Measurements from ENCODE around the gene IMP4. TPM values are rescaled to one million over a fixed set of nuclear protein-coding genes. Genes with fewer than 3 reads are reported as not detected.

Gene IMP4
- total RNA-seq, 4 donors from 2014 or later: 72.6 to 207 (median 93.3) TPM

GRCh38 chr2:130381145-130381544, 38.4 kb downstream of the IMP4 start:
- peaks cover 0 to 10% (median 0%) of the 10 kb centered on the region in 4 donors for H3K4me1 ChIP-seq
- no peaks in the 10 kb centered on the region for H3K9me3 ChIP-seq
- TF ChIP-seq POLR2A (IDR thresholded peaks at IDR 0.05): no peak
- TF ChIP-seq EP300 (IDR thresholded peaks at IDR 0.05): no peak
- TF ChIP-seq CTCF (IDR thresholded peaks at IDR 0.05): no peak
- H3K27ac ChIP-seq: no peak overlapping the region
- no peak overlapping the region for H3K4me3 ChIP-seq
- DNase-seq (ENCODE audit: low spot score in 2 of 2): no peak
- no peaks in the 10 kb centered on the region for H3K27me3 ChIP-seq
- WGBS, 2 donors: 79 to 91% methylated on average over 3 to 4 of the region's 4 CpGs
- H3K36me3 ChIP-seq: peaks cover 0 to 32% (median 0%) of the 10 kb centered on the region in 3 donors

DNA sequence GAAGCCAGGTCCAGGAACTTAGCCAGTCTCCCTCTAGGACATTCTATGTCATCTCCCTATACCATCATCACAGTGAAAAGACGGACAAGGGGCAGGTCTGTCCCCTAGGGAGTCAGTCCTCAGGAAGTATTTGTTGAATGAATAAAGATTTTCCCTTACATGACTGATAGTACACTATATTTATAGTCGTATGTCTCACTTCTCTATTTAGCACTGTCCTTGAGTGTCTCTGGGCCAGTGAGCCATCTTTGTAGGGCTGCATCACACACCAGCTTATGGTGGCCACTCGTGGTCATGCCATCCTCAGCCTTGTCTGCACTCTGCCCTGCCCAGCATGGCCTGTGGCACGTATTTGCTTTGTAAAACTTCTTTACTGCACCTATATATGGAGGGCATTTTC, 38.9 kb downstream of the IMP4 start:
- H3K36me3 ChIP-seq: peaks cover 0 to 28% (median 0%) of the 10 kb centered on the region in 3 donors
- TF ChIP-seq POLR2A (IDR thresholded peaks at IDR 0.05) (no peak), CTCF (IDR thresholded peaks at IDR 0.05) (no peak), EP300 (IDR thresholded peaks at IDR 0.05) (no peak)
- H3K27me3 ChIP-seq: no peaks in the 10 kb centered on the region
- no peak overlapping the region for H3K27ac ChIP-seq
- no peak for DNase-seq (ENCODE audit: low spot score in 2 of 2)
- WGBS, 2 donors: 86 to 89% methylated on average over 4 of the region's 4 CpGs
- H3K4me1 ChIP-seq: peaks cover 0 to 12% (median 4%) of the 10 kb centered on the region in 4 donors
- H3K4me3 ChIP-seq: no peak overlapping the region
- no peaks in the 10 kb centered on the region for H3K9me3 ChIP-seq

DNA sequence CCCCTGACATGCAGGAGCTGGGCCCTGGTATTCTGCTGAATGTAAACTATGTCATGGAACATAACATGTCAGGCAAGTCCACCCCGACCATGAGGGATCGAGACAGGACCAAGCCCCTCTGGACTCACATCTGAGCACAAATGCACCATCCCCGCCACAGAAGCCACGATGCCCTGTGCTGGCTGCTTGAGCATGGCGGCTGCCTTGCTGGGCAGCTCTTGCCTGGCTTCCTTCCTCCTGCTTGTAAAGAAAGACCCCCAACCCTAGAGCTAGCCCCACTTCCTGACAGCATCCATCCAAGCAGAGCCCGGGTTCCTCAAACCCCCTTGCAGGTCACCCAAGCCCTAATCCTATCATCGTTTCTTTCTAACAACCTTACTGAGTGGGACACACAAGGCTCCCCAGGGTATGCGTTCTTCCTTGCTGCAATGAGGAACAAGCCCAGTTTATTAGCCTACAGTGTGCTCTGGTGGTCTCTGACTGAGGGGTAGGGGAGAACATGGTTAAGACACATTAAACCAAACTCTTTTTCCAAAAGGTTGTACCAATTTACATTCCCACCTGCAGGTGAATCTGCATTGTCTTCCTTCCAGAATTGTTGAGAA, 39.7 kb downstream of the IMP4 start:
- H3K4me3 ChIP-seq: no peak overlapping the region
- H3K27ac ChIP-seq: no peak overlapping the region
- H3K9me3 ChIP-seq: no peaks in the 10 kb centered on the region
- no peak for TF ChIP-seq EP300 (IDR thresholded peaks at IDR 0.05)
- no peak for TF ChIP-seq CTCF (IDR thresholded peaks at IDR 0.05)
- no peak for TF ChIP-seq POLR2A (IDR thresholded peaks at IDR 0.05)
- no peaks in the 10 kb centered on the region for H3K27me3 ChIP-seq
- peaks cover 0 to 24% (median 0%) of the 10 kb centered on the region in 3 donors for H3K36me3 ChIP-seq
- DNase-seq (ENCODE audit: low spot score in 2 of 2): no peak
- WGBS, 2 donors: 98 to 99% methylated on average over 6 to 8 of the region's 8 CpGs
- H3K4me1 ChIP-seq: peaks cover 0 to 17% (median 12%) of the 10 kb centered on the region in 4 donors

- Histone ChIP-seq H3K4me3 (no peak overlapping the region), H3K27ac (peak overlapping the region in 1 of 4 donors; percentile 25), H3K36me3 (peaks cover 0 to 9% (median 0%) of the 10 kb centered on the region in 3 donors), H3K27me3 (no peaks in the 10 kb centered on the region), H3K9me3 (no peaks in the 10 kb centered on the region), H3K4me1 (peaks cover 0 to 39% (median 23%) of the 10 kb centered on the region in 4 donors)
- no peak for DNase-seq (ENCODE audit: low spot score in 2 of 2)
- TF ChIP-seq CTCF (IDR thresholded peaks at IDR 0.05) (no peak), POLR2A (IDR thresholded peaks at IDR 0.05) (no peak), EP300 (IDR thresholded peaks at IDR 0.05) (no peak)
- WGBS, 2 donors: 81 to 92% methylated on average over 3 of the region's 3 CpGs
Measured at GRCh38 chr2:130385709-130386108, 43.0 kb downstream of the IMP4 start.

DNA sequence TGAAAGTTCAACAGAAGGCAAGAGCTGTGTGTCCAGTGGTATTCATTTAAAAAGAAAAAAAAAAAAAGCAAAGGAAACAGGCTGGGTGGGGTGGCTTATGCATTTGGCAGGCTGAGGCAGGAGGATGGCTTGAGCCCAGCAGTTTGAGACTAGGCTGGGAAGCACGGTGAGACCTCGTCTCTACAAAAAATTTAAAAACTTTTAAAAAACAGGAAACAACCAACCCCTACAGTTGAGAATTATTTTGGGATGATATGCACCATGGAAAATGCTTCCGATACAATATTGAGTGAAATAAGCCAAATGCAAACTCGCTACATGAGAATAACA, 44.3 kb downstream of the IMP4 start:
- no peak for DNase-seq (ENCODE audit: low spot score in 2 of 2)
- H3K36me3 ChIP-seq: peaks cover 0 to 5% (median 0%) of the 10 kb centered on the region in 3 donors
- TF ChIP-seq POLR2A (IDR thresholded peaks at IDR 0.05) (no peak), EP300 (IDR thresholded peaks at IDR 0.05) (no peak), CTCF (IDR thresholded peaks at IDR 0.05) (no peak)
- no peak overlapping the region for H3K4me3 ChIP-seq
- H3K27me3 ChIP-seq: no peaks in the 10 kb centered on the region
- H3K9me3 ChIP-seq: no peaks in the 10 kb centered on the region
- peaks cover 0 to 46% (median 29%) of the 10 kb centered on the region in 4 donors for H3K4me1 ChIP-seq
- 39 to 40% methylated on average over 4 of the region's 4 CpGs for WGBS, 2 donors
- H3K27ac ChIP-seq: peak overlapping the region in 2 of 4 donors; percentile 40 to 75

Measured in tibial nerve (tissue), 4 donors.